SK-N-SH treated with all-trans-retinoic acid at 6 μM for 48 hours (cell line): ENCODE results near the gene DYNC1H1.

ENCODE experiments used
- CSDC2 ChIP-seq: fragments of 250-450 bp; sonication (Bioruptor Pico); IDR thresholded peaks from 2 replicates; pipeline ENCODE4 v1.5.0; 2020; ENCODE audit warnings: mild to moderate bottlenecking, moderate library complexity
- CSRNP3 ChIP-seq: fragments of 250-450 bp; sonication (Bioruptor Pico); IDR thresholded peaks from 2 replicates; pipeline ENCODE4 v1.5.1; 2021; ENCODE audit warnings: mild to moderate bottlenecking, moderate library complexity
- ESRRG ChIP-seq: fragments of 250-450 bp; sonication (Bioruptor Pico); IDR thresholded peaks from 2 replicates; pipeline ENCODE4 v1.6.1; 2021; ENCODE audit warnings: mild to moderate bottlenecking
- ISL1 ChIP-seq: fragments of 250-450 bp; sonication (Bioruptor Pico); IDR thresholded peaks from 2 replicates; pipeline ENCODE4 v2.1.2; 2022; ENCODE audit warnings: mild to moderate bottlenecking, moderate library complexity
- POU6F1 ChIP-seq: fragments of 250-450 bp; sonication (Bioruptor Pico); IDR thresholded peaks from 2 replicates; pipeline ENCODE4 v1.8.0; 2021; ENCODE audit warnings: low read depth, mild to moderate bottlenecking, moderate library complexity, borderline replicate concordance
- RARB ChIP-seq: fragments of 250-450 bp; sonication (Bioruptor Pico); IDR thresholded peaks from 2 replicates; pipeline ENCODE4 v1.8.0; 2021; ENCODE audit warnings: mild to moderate bottlenecking, moderate library complexity
- SNAI2 ChIP-seq: fragments of 250-450 bp; sonication (Bioruptor Pico); IDR thresholded peaks from 2 replicates; pipeline ENCODE4 v1.5.0; 2020; ENCODE audit warnings: mild to moderate bottlenecking, moderate library complexity
- ZC3H10 ChIP-seq: fragments of 250-450 bp; sonication (Bioruptor Pico); IDR thresholded peaks from 2 replicates; pipeline ENCODE4 v1.5.1; 2021; ENCODE audit warnings: mild to moderate bottlenecking, moderate library complexity
- ZFP3 ChIP-seq: fragments of 250-450 bp; sonication (Bioruptor Pico); IDR thresholded peaks from 2 replicates; pipeline ENCODE4 v1.5.0; 2020; ENCODE audit warnings: mild to moderate bottlenecking, moderate library complexity
- ZFP30 ChIP-seq: fragments of 450-650 bp; formaldehyde crosslinking; IDR thresholded peaks from 2 replicates; pipeline ENCODE4 v1.5.0; 2022; ENCODE audit warnings: mild to moderate bottlenecking, moderate library complexity
- ZNF565 ChIP-seq: fragments of 450-650 bp; formaldehyde crosslinking; conservative IDR thresholded peaks from 2 replicates; pipeline ENCODE4 v1.5.0; 2020; ENCODE audit warnings: low read depth, mild to moderate bottlenecking, moderate library complexity
- ZNF8 ChIP-seq: fragments of 450-650 bp; formaldehyde crosslinking; IDR thresholded peaks from 2 replicates; pipeline ENCODE4 v1.5.0; 2020; ENCODE audit warnings: mild to moderate bottlenecking, moderate library complexity
- TF ChIP-seq, protein P1 (sequence below): fragments of 250-450 bp; sonication (Bioruptor Pico); IDR thresholded peaks from 2 replicates; pipeline ENCODE4 v1.5.1; 2020; ENCODE audit warnings: low read depth, mild to moderate bottlenecking, moderate library complexity
- TF ChIP-seq, protein P2 (sequence below): fragments of 250-450 bp; sonication (Bioruptor Pico); IDR thresholded peaks from 2 replicates; pipeline ENCODE4 v1.8.0; 2020; ENCODE audit warnings: mild to moderate bottlenecking, moderate library complexity, borderline replicate concordance

DNA sequence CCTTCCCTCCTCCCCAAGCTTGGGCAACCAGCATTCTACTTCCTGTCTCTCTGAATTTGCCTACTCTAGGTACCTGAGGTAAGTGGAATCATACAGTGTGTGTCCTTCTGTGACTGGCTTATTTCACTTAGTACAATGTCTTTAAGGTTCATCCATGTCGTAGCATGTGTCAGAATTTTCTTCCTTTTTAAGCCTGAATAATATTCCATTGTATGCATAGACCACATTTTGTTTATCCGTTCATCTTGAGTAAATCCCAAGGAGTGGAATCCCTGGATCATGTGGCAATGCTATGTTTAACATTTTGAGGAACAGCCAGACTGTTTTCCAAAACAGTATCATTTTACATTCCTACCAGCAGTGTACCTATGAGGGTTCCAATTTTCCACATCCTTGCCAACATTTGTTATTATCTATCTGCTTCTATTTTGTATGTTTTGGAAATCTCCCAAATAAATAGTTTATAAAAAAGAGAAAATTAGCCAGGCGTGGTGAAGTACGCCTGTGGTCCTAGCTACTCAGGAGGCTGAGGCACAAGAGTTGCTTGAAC, 110.1 kb downstream of the DYNC1H1 start:
- TF ChIP-seq ZFP30 (CRISPR knock-in tag) (no peak), ISL1 (CRISPR knock-in tag) (no peak), CSDC2 (CRISPR knock-in tag) (no peak), RARB (CRISPR knock-in tag) (no peak), ESRRG (CRISPR knock-in tag) (no peak), SNAI2 (CRISPR knock-in tag) (no peak), ZFP3 (no peak), ZNF8 (CRISPR knock-in tag) (no peak), ZC3H10 (CRISPR knock-in tag) (no peak), ZNF565 (CRISPR knock-in tag) (no peak), POU6F1 (CRISPR knock-in tag) (no peak), CSRNP3 (no peak)
- TF ChIP-seq, protein P1, sequence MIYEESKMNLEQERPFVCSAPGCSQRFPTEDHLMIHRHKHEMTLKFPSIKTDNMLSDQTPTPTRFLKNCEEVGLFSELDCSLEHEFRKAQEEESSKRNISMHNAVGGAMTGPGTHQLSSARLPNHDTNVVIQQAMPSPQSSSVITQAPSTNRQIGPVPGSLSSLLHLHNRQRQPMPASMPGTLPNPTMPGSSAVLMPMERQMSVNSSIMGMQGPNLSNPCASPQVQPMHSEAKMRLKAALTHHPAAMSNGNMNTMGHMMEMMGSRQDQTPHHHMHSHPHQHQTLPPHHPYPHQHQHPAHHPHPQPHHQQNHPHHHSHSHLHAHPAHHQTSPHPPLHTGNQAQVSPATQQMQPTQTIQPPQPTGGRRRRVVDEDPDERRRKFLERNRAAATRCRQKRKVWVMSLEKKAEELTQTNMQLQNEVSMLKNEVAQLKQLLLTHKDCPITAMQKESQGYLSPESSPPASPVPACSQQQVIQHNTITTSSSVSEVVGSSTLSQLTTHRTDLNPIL (CRISPR knock-in tag), result no peak
- TF ChIP-seq, protein P2, sequence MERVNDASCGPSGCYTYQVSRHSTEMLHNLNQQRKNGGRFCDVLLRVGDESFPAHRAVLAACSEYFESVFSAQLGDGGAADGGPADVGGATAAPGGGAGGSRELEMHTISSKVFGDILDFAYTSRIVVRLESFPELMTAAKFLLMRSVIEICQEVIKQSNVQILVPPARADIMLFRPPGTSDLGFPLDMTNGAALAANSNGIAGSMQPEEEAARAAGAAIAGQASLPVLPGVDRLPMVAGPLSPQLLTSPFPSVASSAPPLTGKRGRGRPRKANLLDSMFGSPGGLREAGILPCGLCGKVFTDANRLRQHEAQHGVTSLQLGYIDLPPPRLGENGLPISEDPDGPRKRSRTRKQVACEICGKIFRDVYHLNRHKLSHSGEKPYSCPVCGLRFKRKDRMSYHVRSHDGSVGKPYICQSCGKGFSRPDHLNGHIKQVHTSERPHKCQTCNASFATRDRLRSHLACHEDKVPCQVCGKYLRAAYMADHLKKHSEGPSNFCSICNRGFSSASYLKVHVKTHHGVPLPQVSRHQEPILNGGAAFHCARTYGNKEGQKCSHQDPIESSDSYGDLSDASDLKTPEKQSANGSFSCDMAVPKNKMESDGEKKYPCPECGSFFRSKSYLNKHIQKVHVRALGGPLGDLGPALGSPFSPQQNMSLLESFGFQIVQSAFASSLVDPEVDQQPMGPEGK (CRISPR knock-in tag), result no peak
